ENCODE data around the gene TIMP4.

TIMP4 gene

DNA sequence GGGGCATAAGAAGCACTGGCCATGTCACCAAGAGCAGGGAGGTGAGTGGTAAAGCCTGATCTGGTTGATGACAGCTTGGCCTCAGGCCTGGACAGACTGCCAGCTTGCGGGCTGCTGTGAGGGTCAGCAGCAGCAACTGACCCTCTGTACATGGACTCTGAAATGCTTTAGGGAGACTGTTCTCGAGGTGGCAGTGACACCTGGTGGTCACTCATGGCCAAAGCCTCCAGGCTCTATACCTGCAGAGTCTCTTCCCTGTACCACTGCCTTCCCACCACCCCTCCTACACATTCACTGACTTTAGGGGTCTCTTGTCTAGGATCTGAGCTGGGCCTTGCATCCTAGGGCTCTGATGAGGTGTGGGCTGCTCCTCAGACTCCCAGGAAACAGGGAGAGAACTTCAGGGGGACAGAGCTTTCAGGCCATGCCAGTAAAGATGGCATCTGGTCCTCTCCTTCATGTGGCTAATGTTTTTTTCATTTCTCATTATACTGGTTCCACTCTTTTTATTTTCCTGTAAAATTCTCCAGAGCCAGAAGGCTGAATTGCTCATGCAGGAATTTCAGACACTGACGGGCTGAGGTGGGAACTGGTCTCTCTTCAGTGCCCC, 17.2 kb upstream of the TIMP4 start:
- H3K4me3 ChIP-seq (ENCODE audit: control insufficient read depth, low read depth, low read length) = no peak overlapping the region
- peak; percentile 72 for DNase-seq (ENCODE audit: low read depth)
- TF ChIP-seq, protein P1, sequence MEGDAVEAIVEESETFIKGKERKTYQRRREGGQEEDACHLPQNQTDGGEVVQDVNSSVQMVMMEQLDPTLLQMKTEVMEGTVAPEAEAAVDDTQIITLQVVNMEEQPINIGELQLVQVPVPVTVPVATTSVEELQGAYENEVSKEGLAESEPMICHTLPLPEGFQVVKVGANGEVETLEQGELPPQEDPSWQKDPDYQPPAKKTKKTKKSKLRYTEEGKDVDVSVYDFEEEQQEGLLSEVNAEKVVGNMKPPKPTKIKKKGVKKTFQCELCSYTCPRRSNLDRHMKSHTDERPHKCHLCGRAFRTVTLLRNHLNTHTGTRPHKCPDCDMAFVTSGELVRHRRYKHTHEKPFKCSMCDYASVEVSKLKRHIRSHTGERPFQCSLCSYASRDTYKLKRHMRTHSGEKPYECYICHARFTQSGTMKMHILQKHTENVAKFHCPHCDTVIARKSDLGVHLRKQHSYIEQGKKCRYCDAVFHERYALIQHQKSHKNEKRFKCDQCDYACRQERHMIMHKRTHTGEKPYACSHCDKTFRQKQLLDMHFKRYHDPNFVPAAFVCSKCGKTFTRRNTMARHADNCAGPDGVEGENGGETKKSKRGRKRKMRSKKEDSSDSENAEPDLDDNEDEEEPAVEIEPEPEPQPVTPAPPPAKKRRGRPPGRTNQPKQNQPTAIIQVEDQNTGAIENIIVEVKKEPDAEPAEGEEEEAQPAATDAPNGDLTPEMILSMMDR (conservative IDR thresholded peaks at IDR 0.05; ENCODE audit: control insufficient read depth, insufficient read depth, low read depth, low read length) = peak; percentile 95

DNA sequence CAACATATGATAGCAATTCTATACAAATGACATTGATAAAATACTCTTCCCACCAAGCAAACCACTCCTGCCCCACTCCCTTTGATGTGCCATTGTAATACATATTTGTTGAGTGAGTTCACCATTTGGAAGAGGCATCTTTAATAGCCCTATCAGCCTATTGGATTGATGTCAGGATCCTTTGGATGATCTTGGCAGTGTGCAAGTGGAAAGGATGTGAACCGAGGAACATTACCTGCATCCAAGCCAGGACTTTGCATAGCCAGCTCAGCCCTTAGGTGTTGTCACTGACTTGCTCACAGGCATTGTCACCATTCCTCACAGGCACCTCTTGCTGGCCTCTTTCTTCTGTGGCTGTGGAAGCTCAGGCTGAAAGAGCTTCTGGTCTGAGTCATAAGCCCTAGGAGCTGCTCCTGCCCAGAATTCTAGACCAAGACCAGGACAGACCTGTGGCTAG, 16.5 kb upstream of the TIMP4 start:
- DNase-seq (ENCODE audit: low read depth) = peak; percentile 65
- TF ChIP-seq, protein P1 (conservative IDR thresholded peaks at IDR 0.05; ENCODE audit: control insufficient read depth, insufficient read depth, low read depth, low read length) = no peak
- no peak overlapping the region for H3K4me3 ChIP-seq (ENCODE audit: control insufficient read depth, low read depth, low read length)

DNA sequence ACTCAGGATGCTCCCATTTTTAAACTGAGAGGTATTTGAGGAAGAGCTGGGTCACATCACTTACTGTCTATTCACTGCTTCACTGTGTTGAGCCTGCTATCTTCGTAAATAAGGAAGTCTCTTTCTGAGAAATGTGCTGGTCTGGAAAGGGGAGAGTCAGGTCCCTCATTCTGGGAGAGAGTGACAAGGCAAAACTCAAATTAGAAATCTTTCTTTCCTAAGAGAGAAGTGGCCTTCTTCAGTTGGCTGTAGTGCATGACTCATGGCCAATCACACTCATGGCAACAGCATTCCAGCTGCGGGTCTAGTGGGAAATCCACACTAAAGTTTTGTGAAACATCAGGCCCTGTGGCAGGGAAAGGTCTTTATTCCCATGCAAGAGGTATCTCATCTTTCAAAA, 11.5 kb upstream of the TIMP4 start:
- no peak overlapping the region for H3K4me3 ChIP-seq (ENCODE audit: control insufficient read depth, low read depth, low read length)
- DNase-seq (ENCODE audit: low read depth) = peak; percentile 77
- TF ChIP-seq, protein P1 (conservative IDR thresholded peaks at IDR 0.05; ENCODE audit: control insufficient read depth, insufficient read depth, low read depth, low read length) = no peak

DNA sequence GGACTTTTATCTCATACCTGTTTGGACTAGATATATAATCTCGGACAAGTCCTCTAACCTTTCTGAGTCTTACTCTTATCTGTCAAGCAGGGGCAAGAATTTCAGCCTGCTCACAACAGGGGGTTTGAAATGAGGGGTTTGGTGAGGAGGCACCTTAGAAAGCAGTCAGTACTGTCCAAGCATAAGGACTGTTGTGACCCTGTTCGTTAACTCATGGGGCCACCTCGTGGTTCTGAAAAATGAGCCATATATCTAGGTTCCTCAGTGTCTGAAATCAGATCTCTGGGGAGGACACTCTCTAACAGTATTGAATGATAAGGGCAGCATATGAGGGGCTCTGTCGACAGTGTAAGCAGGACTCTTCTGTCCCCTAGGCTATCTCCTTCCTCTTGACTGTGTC, 7.2 kb upstream of the TIMP4 start:
- DNase-seq (ENCODE audit: low read depth) = no peak
- H3K4me3 ChIP-seq (ENCODE audit: control insufficient read depth, low read depth, low read length) = no peak overlapping the region
- TF ChIP-seq, protein P1 (conservative IDR thresholded peaks at IDR 0.05; ENCODE audit: control insufficient read depth, insufficient read depth, low read depth, low read length) = no peak

DNA sequence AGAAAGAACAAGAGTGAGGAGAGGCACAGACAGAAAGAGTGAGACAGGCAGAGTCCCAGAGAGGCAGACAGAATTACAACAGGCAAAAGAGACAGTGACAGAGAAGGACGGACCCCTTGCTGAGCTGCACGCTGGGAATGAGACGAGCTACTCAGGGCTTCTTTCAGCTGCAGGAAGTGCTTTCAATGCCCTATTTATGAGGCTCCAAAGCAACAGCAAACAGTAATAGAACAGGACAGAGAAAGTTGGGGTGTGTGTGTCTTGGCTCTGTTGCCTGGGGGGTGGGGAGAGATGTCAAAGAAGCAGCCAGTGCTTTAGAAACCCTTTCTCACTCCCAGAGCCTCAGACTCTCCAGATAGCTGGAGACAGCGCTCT, 502 bp upstream of the TIMP4 start:
- no peak overlapping the region for H3K4me3 ChIP-seq (ENCODE audit: control insufficient read depth, low read depth, low read length)
- TF ChIP-seq, protein P1 (conservative IDR thresholded peaks at IDR 0.05; ENCODE audit: control insufficient read depth, insufficient read depth, low read depth, low read length) = no peak
- DNase-seq (ENCODE audit: low read depth) = no peak

DNA sequence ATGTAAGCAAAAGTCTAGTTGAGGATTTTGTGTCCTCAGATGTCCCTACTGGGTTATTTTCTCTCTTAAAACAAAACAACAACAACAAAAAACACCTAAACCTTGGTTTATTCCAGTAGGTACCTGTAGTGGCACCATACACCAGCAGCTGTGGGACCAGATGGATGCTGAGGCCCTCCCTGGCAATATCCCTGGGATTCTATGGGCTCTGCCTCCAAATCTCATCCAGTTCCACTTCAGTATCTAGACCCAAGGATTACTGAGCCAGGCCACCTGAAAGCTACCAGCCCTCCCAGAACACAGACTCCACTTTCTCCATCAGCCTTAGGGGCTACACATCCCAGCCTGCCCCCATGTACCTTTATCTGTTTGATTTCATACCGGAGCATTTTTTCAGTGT, 1.7 kb downstream of the TIMP4 start:
- no peak overlapping the region for H3K4me3 ChIP-seq (ENCODE audit: control insufficient read depth, low read depth, low read length)
- TF ChIP-seq, protein P1 (conservative IDR thresholded peaks at IDR 0.05; ENCODE audit: control insufficient read depth, insufficient read depth, low read depth, low read length) = no peak
- no peak for DNase-seq (ENCODE audit: low read depth)

DNA sequence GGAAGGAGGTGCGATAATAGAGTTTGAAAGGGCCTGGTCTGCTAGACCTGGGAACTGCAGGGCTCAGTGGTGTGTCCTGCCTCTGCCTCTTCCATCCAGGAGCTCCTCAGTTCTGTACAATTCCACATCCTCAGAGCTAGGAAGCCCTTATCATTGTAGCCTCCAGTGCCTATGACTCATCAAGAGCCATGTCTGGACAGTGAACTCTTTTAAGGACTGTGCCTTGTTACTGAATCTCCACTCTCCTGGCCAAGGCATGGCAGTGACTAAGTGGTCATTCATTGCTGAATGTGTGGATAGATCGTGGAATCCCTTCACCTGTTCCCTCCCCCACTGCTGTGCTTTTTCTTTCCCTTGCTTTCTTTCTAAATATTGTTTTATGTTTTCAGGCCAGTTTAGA, 2.9 kb downstream of the TIMP4 start:
- DNase-seq (ENCODE audit: low read depth) = peak; percentile 89
- H3K4me3 ChIP-seq (ENCODE audit: control insufficient read depth, low read depth, low read length) = no peak overlapping the region
- TF ChIP-seq, protein P1 (conservative IDR thresholded peaks at IDR 0.05; ENCODE audit: control insufficient read depth, insufficient read depth, low read depth, low read length) = no peak
